Measurements from ENCODE around the gene AGA.

GRCh38 chr4:177400030-177400429 lies 42.2 kb downstream of the AGA start:
- no peak for TF ChIP-seq CTCF (IDR thresholded peaks at IDR 0.05)
- no peak for TF ChIP-seq POLR2A (IDR thresholded peaks at IDR 0.05)

All from ovary (tissue), 3 donors.